Measurements from ENCODE around the gene CEL.

GRCh38 chr9:133116346-133117231 lies 54.8 kb downstream of the CEL start:
- TF ChIP-seq EZH2 (IDR thresholded peaks at IDR 0.05) (no peak), POLR2AphosphoS5 (IDR thresholded peaks at IDR 0.05; ENCODE audit: borderline replicate concordance, low read depth, low read length) (no peak)

Measured in SK-N-MC (cell line).